NCI-H345 treated with DMSO at 0.1 percent for 48 hours (cell line): ENCODE results near the gene DNAJC1.
"Not testable (repeated sequence)": the region's sequence is repeated elsewhere in the genome, so short reads cannot be mapped to it uniquely, and the experiment has no call there.

Source experiments
- DNase-seq: peaks from one replicate; lab custom pipeline; 2025; ENCODE audit not compliant: unreplicated experiment; lab: John Stamatoyannopoulos, UW

Gene DNAJC1

DNA sequence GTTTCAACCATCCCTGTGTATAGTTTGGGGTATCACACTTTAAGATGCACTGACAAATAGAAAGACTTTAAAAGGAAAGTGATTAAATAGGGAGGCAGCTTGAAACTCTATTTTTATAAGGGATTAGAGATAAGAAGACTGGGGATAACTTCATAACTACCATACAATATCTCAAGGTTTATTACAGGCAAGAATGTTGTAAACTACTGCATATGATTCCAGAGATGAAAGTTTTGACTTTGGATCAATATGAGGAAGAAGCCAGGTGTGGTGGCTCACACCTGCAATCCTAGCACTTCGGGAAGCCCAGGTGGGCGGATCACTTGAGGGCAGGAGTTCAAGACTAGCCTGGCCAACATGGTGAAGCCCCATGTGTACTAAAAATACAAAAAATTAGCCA is 96.1 kb downstream of the DNAJC1 start:
- DNase-seq = no peak

DNA sequence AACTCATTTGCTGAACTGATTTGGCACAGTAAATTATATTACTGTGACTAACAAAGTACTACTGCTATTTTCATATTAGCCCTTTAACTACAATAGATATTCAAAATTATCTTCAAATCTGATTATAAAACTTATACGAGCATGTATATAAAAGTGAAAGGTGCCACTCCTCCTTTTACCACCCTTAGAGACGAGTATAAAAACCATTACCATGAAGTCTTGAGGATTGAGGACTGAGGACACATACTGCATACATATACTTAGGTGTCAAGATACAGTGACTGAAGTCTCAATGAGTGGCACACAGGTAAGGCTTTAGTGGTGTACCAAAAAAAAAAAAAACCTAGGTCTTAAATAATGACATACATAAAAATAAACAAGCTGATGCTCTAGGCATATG is 98.6 kb downstream of the DNAJC1 start:
- no peak for DNase-seq

DNA sequence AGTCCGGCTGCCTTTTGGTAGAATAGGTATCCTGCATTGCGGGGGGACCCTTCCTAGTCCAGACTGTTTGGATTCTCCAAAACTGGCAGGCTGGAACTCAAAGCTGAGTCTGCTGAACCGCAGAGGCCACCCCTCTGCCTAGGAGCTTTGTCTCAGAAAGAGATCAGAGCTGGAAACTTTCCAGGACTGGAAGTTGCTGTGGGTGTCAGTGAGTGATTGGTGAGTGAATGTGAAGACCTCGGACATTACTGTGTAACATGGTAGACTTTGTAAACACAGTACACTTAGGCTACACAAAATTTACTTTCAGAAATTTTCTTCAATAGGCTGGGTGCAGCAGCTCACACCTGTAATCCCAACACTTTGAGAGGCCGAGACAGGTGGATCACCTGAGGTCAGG is 103.8 kb downstream of the DNAJC1 start:
- DNase-seq = no peak

DNA sequence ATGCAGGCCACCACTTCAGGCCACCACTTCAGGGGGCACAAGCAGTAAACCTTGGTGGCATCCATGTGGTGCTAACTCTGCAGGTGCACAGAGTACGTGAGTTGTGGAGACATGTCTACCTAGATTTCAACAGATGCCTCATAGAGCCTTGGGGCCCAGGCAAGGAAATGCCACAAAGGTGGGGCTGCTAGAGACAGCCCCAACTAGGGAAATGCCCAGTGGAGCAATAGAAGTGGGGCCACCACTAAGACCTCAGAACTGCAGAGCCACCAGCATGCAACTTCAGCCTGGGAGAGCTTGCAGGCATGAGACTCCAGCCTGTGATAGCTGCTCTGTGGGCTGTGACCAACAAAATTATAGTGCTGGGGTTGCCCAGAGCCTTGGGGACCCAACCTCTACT is 107.6 kb downstream of the DNAJC1 start:
- DNase-seq = no peak

DNA sequence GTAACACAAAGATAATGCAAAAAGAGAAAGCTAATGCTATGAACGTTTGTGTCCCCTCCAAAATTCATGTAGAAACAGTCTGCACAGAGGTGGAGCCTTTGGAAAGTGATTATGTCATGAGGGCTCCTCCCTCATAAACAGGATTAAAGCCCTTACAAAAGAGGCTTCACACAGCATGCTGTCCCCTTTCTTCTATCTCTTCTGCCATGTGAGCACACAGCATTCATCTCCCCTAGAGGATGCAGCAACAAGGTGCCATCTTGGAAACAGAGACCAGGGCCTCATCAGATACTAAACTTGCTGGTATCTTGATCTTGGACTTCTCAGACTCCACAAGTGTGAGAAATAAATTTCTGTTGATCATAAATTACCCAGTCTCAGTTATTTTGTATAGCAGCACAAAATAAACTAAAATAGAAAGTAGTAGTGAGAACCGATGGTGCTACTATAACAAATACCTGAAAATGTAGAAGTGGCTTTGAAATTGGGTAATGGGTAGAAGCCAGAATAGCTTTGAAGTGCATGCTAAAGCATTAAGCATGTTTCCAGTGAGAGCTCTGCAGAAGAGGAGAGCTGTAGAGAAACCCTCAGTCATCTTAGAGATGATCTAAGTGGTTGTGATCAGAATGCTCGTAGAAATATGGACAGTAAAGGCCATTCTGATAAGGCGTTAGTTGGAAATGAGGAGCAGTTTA is 108.7 kb downstream of the DNAJC1 start:
- no peak for DNase-seq

DNA sequence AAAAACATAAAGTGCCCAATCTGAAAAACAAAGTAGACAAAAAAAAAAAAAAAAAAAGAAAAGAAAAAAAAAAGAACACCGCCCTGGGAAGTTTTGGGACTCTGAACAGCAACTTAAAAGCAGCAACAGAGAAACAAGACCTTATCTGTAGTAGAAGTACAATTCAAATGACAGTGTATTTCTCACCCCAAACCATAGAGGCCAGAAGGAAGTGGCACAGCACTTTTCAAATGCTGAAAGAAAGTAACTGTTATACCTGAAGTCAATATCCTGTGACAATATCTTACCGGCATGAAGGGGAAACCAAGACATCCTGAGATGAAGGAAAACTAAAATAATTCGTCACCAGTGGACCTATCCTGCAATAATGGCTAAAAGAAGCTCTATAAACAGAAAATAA is 112.1 kb downstream of the DNAJC1 start:
- DNase-seq = no peak

DNA sequence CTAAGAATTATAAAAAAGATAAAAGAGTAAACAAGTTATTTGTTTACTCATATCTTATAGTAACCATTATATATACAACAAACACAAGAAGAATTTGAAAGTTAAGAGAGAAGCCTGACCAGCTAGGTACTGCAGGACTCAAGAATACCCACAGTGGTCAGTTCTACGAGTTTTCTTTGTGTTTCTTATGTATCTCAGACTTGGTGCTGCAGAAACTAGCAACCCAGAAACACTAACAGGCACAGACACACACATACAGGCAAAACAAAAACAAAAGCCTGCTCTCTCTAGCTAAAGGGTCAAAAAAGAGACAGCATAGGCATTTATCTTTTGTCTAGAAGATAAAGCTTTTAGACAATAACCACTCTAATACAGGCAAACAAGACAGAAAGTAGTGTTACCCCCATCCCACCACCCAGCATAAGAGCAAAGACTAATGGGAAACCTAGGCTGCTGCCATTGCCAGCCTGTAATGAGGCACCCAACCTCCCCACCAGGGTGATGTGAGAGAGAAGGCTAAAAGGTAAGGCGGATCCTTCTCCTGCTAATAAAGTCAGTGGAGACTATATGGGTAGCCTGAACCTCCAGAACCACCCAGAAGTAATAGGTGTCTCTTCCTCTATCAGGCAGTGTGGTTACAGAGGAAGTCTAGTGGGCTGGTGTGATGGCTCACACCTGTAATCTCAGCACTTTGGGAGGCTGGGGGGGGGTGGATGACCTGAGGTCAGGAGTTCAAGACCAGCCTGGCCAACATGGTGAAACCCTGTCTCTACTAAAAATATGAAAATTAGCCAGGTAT is 113.9 kb downstream of the DNAJC1 start:
- no peak for DNase-seq

DNA sequence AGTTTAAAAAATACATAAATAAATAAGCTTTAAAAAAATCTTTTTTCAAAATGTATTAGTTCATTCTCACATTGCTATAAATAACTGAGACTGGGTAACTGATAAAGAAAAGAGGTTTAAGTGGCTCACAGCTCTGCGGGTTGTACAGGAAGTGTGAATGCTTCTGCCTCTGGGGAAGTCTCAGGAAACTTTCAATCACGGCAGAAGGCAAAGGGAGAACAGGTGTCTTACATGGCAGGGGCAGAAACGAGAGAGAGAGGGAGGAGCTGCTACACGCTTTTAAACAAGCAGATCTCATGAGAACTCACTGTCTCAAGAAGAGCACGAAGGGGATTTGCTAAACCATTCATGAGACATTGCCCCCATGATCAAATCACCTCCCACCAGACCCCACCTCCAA is 114.6 kb downstream of the DNAJC1 start:
- DNase-seq = no peak

DNA sequence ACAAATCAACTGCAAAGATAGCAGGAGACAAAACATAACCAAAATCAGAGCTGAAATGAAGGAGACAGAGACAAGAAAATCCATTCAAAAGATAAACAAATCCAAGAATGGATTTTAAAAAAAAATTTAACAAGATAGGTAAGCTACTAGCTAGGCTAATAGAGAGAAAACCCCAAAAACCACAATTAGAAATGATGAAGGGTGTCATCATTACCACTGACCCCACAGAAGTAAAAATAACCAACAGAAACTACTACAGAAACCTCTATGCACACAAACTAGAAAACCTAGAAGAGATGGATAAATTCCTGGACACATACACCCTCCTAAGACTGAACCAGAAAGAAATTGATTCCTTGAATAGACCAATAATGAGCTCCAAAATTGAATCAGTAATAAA is 117.6 kb downstream of the DNAJC1 start:
- no peak for DNase-seq

DNA sequence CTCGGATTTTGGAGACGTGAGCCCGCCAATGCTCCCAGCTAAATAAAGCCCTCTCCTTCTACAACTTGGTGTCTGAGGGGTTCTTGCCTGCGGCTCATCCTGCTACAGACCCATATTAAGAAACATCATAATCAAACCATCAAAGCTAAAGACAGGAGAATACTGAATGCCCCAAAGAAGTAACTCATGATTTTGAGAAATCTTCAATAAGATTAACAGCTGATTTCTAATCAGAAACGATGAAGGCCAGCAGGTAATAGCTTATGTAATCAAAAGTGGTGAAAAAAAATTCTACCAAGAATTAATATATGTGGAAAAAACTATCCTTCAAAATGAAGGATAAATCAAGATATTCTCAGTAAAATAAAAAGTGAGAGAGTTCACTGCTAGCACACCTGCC is 130.3 kb downstream of the DNAJC1 start:
- DNase-seq = no peak

DNA sequence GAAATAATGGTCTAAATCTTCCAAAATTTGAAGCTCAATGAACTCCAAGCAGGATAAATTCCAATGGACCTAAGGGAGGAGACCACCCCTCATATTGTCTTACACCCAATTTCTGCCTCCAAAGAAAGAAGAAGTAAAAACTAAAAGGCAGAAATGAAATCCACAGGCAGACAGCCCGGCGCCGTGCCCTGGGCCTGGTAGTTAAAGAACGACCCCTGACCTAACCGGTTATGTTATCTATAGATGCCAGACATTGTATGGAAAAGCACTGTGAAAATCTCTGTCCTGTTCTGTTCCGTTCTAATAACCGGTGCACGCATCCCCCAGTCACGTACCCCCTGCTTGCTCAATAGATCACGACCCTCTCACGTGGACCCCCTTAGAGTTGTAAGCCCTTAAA is 130.8 kb downstream of the DNAJC1 start:
- not testable (repeated sequence) for DNase-seq

DNA sequence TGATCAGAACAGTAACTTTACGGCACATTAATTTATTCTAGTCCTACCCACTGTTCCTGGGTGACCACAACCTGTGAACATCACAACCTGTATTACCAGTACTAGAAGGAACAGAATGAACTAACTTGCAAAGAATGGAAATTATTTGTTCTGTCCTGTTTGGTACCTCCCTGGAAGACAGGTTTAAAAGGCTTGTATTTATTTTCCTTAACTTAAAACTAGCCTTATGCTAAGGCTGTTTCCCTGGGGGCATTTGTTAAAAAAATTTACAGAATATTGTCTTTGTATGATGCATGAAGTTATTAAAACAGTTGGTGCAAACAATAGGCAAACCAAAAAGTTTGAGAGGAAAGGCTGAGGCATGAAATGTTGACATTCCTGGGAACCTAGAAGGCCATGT is 132.7 kb downstream of the DNAJC1 start:
- DNase-seq = no peak

DNA sequence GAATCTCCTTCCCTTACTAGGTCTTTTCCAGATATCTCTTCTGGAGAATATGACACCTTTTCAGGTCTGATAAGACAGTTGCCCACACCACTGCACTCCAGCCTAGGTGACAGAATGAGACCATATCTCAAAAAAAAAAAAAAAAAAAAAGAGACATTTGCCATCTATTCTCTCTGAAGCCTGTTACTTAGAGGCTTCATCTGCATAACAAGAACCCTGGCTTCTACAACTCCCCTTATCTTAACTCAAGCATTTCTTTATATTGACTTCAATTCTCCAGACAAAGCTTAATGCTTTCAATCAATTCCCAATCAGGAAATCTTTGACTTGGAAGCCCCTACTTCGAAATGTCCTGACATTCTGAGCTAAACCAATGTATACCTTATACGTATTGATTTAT is 134.4 kb downstream of the DNAJC1 start:
- DNase-seq = not testable (repeated sequence)

DNA sequence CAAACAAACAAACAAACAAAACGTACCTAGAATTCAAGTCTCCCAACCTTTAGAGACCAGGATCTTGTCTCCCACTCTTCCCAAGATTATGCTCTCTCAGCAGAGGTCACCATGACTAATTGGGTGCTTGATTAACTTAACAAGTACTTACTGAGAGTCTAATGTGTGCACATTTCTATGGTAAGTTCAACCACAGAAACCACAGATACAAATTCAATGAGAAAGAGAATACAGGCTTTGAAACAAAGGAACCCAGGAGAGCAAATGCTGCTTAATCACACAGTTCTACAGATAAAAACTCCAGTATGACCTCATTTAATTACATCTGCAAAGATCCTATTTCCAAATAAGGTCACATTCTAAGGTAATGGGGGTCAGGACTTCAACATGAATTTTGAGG is 142.8 kb downstream of the DNAJC1 start:
- DNase-seq = no peak

DNA sequence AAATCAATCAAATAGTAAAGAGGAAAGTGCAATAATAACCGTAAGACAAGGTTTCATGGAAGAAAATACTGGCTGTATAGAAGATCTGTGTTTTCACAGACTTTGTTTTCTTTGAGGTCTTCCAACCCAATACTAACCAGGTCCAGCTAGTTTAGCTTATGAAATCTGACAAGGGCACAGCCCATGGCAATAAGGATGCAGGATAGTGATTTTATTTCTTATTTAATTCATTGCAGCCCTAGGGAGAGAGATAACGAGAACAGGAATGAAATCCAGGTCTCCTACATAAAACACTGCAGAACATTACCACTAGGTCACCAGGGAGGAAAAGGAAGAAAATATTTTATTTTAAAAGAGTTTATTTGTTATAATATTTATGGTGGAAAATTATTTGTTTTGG is 145.1 kb downstream of the DNAJC1 start:
- no peak for DNase-seq

DNA sequence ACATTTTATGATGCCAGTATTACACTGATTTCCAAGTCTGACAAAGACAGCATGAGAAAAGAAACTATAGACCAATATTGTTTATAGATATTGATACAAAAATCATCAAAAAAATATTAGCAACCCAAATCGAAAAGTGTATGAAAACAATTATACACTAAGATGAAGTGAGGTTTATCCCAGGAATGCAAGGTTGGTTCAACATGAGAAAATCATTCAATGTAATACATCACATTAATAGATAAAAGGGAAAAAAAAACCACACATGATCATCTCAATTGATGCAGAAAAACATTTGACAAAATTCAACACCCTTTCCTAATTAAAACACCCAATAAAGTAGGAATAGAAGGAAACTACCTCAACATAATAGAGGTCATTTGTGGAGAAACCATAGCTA is 153.9 kb downstream of the DNAJC1 start:
- DNase-seq = no peak

DNA sequence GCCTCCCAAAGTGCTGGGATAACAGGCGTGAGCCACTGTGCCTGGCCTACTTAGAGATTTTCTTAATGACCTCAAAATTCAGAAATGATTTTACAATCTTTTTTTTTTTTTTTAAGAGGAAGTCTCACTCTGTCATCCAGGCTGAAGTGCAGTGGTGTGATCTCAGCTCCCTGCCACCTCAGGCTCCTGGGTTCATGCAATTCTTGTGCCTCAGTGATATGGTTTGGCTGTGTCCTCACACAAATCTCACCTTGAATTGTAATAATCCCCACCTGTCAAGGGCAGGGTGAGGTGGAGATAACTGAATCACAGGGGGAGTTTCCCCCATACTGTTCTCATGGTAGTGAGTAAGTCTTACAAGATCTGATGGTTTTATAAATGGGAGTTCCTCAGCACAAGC is 159.9 kb downstream of the DNAJC1 start:
- DNase-seq = no peak

DNA sequence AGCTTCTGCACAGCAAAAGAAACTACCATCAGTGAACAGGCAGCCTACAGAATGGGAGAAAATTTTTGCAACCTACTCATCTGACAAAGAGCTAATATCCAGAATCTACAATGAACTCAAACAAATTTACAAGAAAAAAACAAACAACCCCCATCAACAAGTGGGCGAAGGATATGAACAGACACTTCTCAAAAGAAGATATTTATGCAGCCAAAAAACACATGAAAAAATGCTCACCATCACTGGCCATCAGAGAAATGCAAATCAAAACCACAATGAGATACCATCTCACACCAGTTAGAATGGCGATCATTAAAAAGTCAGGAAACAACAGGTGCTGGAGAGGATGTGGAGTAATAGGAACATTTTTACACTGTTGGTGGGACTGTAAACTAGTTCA is 162.3 kb downstream of the DNAJC1 start:
- DNase-seq = not testable (repeated sequence)

DNA sequence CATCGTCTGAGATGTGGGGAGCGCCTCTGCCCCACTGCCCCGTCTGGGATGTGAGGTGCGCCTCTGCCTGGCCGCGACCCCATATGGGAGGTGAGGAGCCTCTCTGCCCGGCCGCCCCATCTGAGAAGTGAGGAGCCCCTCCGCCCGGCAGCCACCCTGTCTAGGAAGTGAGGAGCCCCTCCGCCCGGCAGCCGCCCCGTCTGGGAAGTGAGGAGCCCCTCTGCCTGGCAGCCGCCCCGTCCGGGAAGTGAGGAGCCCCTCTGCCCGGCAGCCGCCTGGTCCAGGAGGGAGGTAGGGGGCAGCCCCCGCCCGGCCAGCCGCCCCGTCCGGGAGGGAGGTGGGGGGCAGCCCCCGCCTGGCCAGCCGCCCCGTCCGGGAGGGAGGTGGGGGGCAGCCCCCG is 166.0 kb downstream of the DNAJC1 start:
- DNase-seq = not testable (repeated sequence)

DNA sequence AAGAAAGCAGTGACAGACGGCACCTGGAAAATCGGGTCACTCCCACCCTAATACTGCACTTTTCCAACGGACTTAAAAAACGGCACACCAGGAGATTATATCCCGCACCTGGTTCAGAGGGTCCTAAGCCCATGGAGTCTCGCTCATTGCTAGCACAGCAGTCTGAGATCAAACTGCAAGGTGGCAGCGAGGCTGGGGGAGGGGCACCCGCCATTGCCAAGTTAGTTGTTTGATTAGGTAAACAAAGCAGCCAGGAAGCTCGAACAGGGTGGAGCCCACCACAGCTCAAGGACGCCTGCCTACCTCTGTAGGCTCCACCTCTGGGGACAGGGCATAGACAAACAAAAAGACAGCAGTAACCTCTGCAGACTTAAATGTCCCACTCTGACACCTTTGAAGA is 169.0 kb downstream of the DNAJC1 start:
- not testable (repeated sequence) for DNase-seq

DNA sequence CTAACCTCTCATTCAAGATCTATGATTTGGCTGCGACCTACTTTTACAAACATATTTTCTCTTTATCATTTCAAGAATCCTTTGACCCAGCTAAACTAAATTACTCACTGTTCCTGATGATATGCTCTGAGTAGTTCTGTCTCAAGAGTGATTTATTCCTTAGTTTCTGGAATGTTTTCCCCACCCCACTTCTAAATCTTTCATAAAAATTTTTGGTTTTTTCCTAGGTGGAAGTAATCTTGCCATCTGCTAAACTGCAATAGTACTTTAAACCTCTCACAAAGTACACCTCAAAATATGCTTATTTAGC is 170.8 kb downstream of the DNAJC1 start:
- no peak for DNase-seq

DNA sequence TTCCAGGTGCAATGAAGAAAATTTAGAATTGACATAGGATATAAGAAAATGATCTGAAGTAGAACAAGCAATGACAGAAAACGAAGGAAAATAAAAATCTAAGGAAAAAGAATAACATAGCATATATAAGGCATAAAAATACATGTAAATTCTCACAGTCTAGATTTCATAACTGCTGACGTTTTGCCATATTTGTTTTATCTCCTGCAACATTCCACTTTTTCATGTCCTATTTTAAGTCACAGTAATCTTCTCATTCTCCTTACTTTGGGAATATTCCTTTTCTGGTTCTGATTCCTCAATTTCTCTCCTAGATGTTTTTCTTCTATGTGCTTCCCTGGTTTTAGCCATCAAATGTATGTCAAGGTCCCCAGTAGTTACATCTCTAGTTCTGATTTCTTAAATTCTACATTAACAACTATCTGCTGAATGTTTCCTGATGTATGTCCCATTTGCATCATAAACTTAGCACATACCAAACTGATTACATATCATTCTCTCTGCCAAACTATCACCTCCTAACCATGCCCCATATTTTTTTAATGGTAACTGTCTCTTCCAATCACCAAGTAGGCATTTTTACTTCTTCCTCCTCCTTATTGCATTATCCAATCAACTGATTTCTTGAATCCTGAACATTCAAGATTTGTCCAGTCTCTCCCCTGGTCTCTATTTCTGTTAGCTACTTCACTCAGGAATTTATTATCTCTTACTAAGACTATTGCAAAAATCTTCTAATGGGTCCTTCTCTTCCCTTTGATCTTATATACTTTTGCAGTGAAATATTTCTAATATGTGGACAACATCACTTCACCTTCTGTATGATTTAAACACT is 171.3 kb downstream of the DNAJC1 start:
- no peak for DNase-seq
